BJ (cell line): ENCODE measurements around the gene MAP3K6. TPM values are rescaled to one million over a fixed set of nuclear protein-coding genes. Genes with fewer than 3 reads are reported as not detected.

Experiments
- CTCF ChIA-PET: fragments of 350-600 bp; formaldehyde crosslinking; extraction: SDS; loops from one replicate; lab custom pipeline; 2021; ENCODE audit warnings: antibody characterized with exemption, inconsistent platforms; lab: Yijun Ruan, JAX
- POLR2A ChIA-PET: fragments of 300-600 bp; sonication (Branson Sonifier 250); formaldehyde crosslinking; extraction: SDS; loops from one replicate; lab custom pipeline; 2021; ENCODE audit warnings: antibody characterized with exemption; lab: Charles Lee
- DNase-seq: peaks from one replicate; pipeline ENCODE4 v3.0.0-alpha.2; 2011; ENCODE audit warnings: low read depth
- H3K27me3 ChIP-seq: 2 replicates; pipeline ENCODE4 v1.6.0; 2011; ENCODE audit warnings: low read length; ENCODE audit not compliant: control insufficient read depth, insufficient read depth
- H3K36me3 ChIP-seq: 2 replicates; pipeline ENCODE4 v1.5.1; 2011; ENCODE audit warnings: low read length; ENCODE audit not compliant: control insufficient read depth, insufficient read depth
- H3K4me3 ChIP-seq: 2 replicates; pipeline ENCODE4 v1.5.1; 2011; ENCODE audit warnings: low read depth, mild to moderate bottlenecking, control low read depth, low read length
- CTCF ChIP-seq: IDR thresholded peaks from 2 replicates; pipeline ENCODE4 v1.5.1; 2011; ENCODE audit warnings: low read depth, mild to moderate bottlenecking, control low read depth, inconsistent platforms, low read length, moderate library complexity; ENCODE audit not compliant: insufficient read depth
- polyA plus RNA-seq: library from polyadenylated mRNA; depleted of rRNA; stranded (reverse); fragments of >200 nt; gene quantifications from 2 replicates; pipeline ENCODE4 v1.2.3, GENCODE V29; 2011

The MAP3K6 gene
- polyA plus RNA-seq, 1 experiment, result 18.0 TPM

DNA sequence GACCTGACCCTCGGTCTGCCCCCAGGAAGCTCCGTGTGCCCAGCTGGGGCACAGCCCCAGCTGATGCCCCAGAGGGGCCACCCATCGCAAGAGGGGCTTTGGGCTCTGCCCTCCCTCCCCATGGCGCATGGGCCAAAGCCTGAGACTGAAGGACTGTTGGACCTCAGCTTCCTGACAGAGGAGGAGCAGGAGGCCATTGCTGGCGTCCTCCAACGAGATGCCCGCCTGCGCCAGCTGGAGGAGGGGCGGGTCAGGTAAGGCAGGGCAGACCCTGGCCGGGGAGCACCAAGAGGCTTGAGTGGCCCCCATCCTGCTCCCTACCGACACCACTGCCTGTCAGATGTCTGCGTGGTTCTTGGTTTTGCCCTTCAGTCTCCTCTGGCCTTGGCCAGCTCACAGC lies 21.5 kb downstream of the MAP3K6 start:
- TF ChIP-seq CTCF, result no peak
- H3K4me3 ChIP-seq, result no peak overlapping the region
- ChIA-PET POLR2A (interaction anchor here (0.5 kb wide), 1 partner anchor 46 kb away, joined by 5 read pairs; no protein-coding TSS in a partner anchor), CTCF (interaction anchor here (0.8 to 7.1 kb wide), 4 partner anchors 12 to 23 kb away, joined by 3 to 54 read pairs (median 10); partner anchors contain the start of gene MAP3K6)
- H3K27me3 ChIP-seq, result no peaks in the 10 kb centered on the region
- no peak for DNase-seq
- H3K36me3 ChIP-seq, result no peaks in the 10 kb centered on the region

DNA sequence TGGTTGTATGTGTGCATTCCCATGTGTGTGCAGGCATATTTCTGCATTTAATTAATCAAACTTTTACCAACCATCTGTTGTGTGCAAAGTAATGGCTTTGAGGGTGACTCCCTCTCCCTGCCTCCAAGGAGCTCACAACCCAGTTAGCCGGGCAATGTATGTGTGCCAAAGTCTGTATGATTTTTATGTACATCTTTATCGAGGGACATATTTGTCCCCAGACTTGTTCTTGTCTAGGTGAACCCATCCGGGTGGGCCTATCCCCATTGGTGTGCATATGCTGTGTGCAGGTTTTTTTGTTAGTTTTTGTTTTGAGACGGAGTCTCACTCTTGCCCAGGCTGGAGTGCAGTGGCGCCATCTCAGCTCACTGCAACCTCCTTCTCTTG lies 23.1 kb downstream of the MAP3K6 start:
- ChIA-PET POLR2A (no interaction called here), CTCF (interaction anchor here (7.1 kb wide), 1 partner anchor 11 kb away, joined by 54 read pairs; no protein-coding TSS in a partner anchor)
- Histone ChIP-seq H3K36me3 (no peaks in the 10 kb centered on the region), H3K27me3 (no peaks in the 10 kb centered on the region), H3K4me3 (no peak overlapping the region)
- TF ChIP-seq CTCF, result no peak
- no peak for DNase-seq

GRCh38 chr1:27342778-27343638 lies 23.8 kb downstream of the MAP3K6 start:
- ChIA-PET POLR2A (no interaction called here), CTCF (interaction anchor here (1.4 to 7.1 kb wide), 3 partner anchors 10 to 43 kb away, joined by 4 to 54 read pairs (median 5); partner anchors contain the start of gene MAP3K6)
- no peak for DNase-seq

DNA sequence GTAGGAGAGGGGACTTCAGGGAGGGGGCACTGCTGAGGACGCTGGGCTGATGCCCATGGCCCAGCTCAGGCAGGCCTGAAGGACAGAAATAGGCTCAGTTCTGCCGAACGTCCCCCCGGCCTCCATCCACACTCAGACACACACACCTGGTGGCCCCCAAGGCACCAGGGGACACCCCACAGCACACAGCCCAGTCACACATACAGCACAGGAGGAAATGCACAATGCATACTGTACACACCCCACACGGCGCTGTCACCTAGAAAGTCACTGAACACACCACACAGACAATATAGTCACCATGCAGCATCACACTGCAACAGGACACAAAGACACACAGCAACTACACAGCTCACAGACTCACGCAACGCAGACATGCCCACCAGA lies 24.4 kb downstream of the MAP3K6 start:
- ChIA-PET CTCF (interaction anchor here (0.6 to 7.1 kb wide), 8 partner anchors 9 to 297 kb away, joined by 3 to 54 read pairs (median 4); partner anchors contain the start of gene MAP3K6), POLR2A (no interaction called here)
- no peak for TF ChIP-seq CTCF
- no peaks in the 10 kb centered on the region for H3K36me3 ChIP-seq
- no peak for DNase-seq
- H3K27me3 ChIP-seq, result no peaks in the 10 kb centered on the region
- H3K4me3 ChIP-seq, result no peak overlapping the region

More at GRCh38 chr1:27342778-27343638, 23.8 kb downstream of the MAP3K6 start:
- Histone ChIP-seq H3K36me3 (no peaks in the 10 kb centered on the region), H3K27me3 (no peaks in the 10 kb centered on the region), H3K4me3 (no peak overlapping the region)
- TF ChIP-seq CTCF, result no peak

- H3K27me3 ChIP-seq, result no peaks in the 10 kb centered on the region
- DNase-seq, result no peak
- no peak for TF ChIP-seq CTCF
- ChIA-PET POLR2A (no interaction called here), CTCF (interaction anchor here (0.6 to 7.1 kb wide), 12 partner anchors 9 to 296 kb away, joined by 3 to 54 read pairs (median 4); partner anchors contain the start of gene MAP3K6)
- H3K36me3 ChIP-seq, result peaks cover 2% of the 10 kb centered on the region; the same call in 1 of the 2 replicates
- no peak within 1 kb of the TSS for H3K4me3 ChIP-seq
Measured at GRCh38 chr1:27341525-27342252, 25.1 kb downstream of the MAP3K6 start, which contains the start of gene SYTL1. Gene SYTL1, plus strand, starts transcription at chr1:27342022. Its CDS starts 3,313 bp downstream, at chr1:27345335.
